ENCODE results near the gene ATF3. TPM values are rescaled to one million over a fixed set of nuclear protein-coding genes. Genes with fewer than 3 reads are reported as not detected.
A peak's percentile ranks its signal among the peaks of the same experiment; 100 is the strongest.

The ATF3 gene
- polyA plus RNA-seq, 6 donors from 2014 or later, result 0.35 to 1.0 (median 0.76) TPM; not detected in 1

GRCh38 chr1:212578041-212578440 lies 30.5 kb upstream of the ATF3 start:
- DNase-seq, result no peak
- peaks cover 0 to 4% (median 0%) of the 10 kb centered on the region in 3 donors for H3K4me1 Mint-ChIP-seq

DNA sequence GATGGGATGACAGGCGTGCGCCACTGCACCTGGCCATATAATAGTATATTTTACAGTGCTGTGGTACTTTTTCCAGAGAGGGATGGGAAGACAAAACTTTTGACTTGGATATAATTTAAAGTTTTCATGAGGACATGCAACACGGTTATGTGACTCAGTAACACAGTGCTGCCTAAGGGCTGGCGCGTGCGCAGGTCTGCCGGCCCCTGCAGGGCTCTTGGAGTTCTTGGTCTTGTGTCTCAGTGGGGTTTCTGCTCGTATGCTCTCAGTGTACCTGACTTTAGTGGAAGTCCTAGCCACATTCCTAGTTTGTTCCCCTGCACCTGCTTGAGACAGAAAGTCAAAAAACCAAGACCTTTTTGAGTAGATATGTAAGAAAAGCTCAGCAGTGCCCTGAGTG lies 27.5 kb upstream of the ATF3 start:
- Mint-ChIP-seq H3K27ac (peak overlapping the region in 1 of 6 donors; percentile 10), H3K4me1 (peaks cover 0 to 4% (median 0%) of the 10 kb centered on the region in 3 donors), H3K4me3 (no peak overlapping the region), H3K36me3 (no peaks in the 10 kb centered on the region), H3K9me3 (no peaks in the 10 kb centered on the region), H3K27me3 (peaks cover 3 to 39% (median 30%) of the 10 kb centered on the region in 3 donors)
- DNase-seq (no peak), ATAC-seq (ENCODE audit: low read depth in 2 of 2) (no peak)

More at GRCh38 chr1:212578041-212578440, 30.5 kb upstream of the ATF3 start:
- no peak overlapping the region for H3K4me3 Mint-ChIP-seq
- ATAC-seq (ENCODE audit: low read depth in 2 of 2), result no peak
- H3K27ac Mint-ChIP-seq, result peak overlapping the region in 1 of 6 donors; percentile 3
- H3K9me3 Mint-ChIP-seq, result no peaks in the 10 kb centered on the region
- H3K27me3 Mint-ChIP-seq, result peaks cover 7 to 20% (median 18%) of the 10 kb centered on the region in 3 donors
- H3K36me3 Mint-ChIP-seq, result no peaks in the 10 kb centered on the region

GRCh38 chr1:212582291-212582690 lies 26.3 kb upstream of the ATF3 start:
- H3K36me3 Mint-ChIP-seq, result peaks cover 0 to 4% of the 10 kb centered on the region in 2 donors
- H3K27me3 Mint-ChIP-seq, result peaks cover 9 to 50% (median 40%) of the 10 kb centered on the region in 3 donors
- H3K4me1 Mint-ChIP-seq, result peaks cover 0 to 4% (median 0%) of the 10 kb centered on the region in 3 donors
- no peak overlapping the region for H3K27ac Mint-ChIP-seq
- no peak for DNase-seq
- H3K9me3 Mint-ChIP-seq, result no peaks in the 10 kb centered on the region
- no peak overlapping the region for H3K4me3 Mint-ChIP-seq
- ATAC-seq (ENCODE audit: low read depth in 2 of 2), result no peak

GRCh38 chr1:212582808-212583615 lies 25.5 kb upstream of the ATF3 start:
- peaks cover 0 to 4% of the 10 kb centered on the region in 2 donors for H3K36me3 Mint-ChIP-seq
- no peak for ATAC-seq (ENCODE audit: low read depth in 2 of 2)
- no peak overlapping the region for H3K4me3 Mint-ChIP-seq
- no peak for DNase-seq
- H3K9me3 Mint-ChIP-seq, result no peaks in the 10 kb centered on the region
- H3K27ac Mint-ChIP-seq, result no peak overlapping the region
- peaks cover 0 to 4% (median 0%) of the 10 kb centered on the region in 3 donors for H3K4me1 Mint-ChIP-seq
- peaks cover 14 to 48% (median 40%) of the 10 kb centered on the region in 3 donors for H3K27me3 Mint-ChIP-seq

GRCh38 chr1:212583643-212584042 lies 24.9 kb upstream of the ATF3 start:
- Mint-ChIP-seq H3K9me3 (no peaks in the 10 kb centered on the region), H3K4me1 (peaks cover 0 to 4% (median 0%) of the 10 kb centered on the region in 3 donors), H3K27me3 (peaks cover 12 to 47% (median 39%) of the 10 kb centered on the region in 3 donors)

GRCh38 chr1:212584092-212584886 lies 24.3 kb upstream of the ATF3 start:
- ATAC-seq (ENCODE audit: low read depth in 2 of 2) (no peak), DNase-seq (no peak)
- Mint-ChIP-seq H3K4me1 (peaks cover 0 to 4% (median 0%) of the 10 kb centered on the region in 3 donors), H3K36me3 (peaks cover 0 to 4% of the 10 kb centered on the region in 2 donors), H3K27me3 (peaks cover 15 to 51% (median 44%) of the 10 kb centered on the region in 3 donors), H3K4me3 (no peak overlapping the region), H3K27ac (no peak overlapping the region), H3K9me3 (no peaks in the 10 kb centered on the region)

More at GRCh38 chr1:212583643-212584042, 24.9 kb upstream of the ATF3 start:
- no peak for ATAC-seq (ENCODE audit: low read depth in 2 of 2)
- Mint-ChIP-seq H3K36me3 (peaks cover 0 to 4% of the 10 kb centered on the region in 2 donors), H3K4me3 (no peak overlapping the region), H3K27ac (no peak overlapping the region)
- no peak for DNase-seq

DNA sequence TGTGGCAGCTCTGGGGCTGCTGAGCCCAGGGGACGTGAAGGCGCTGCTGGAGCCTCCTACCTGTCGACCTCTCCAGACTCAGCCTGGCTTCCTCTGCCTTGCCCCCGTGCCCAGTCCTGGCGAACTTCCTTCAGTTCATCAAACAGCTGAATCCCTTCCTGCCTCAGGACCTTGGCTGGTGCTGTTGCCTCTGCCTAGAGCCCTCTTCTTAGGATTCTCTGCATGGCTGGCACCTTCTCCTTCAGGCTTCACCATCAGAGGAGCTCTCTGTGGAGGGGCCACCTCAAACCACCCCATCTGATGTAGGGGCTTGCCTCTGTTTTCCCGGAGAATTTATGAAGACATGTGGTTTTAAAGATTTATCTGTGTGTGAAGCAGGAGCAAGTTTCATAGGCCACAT lies 23.4 kb upstream of the ATF3 start:
- H3K36me3 Mint-ChIP-seq, result peaks cover 0 to 4% of the 10 kb centered on the region in 2 donors
- DNase-seq (no peak), ATAC-seq (ENCODE audit: low read depth in 2 of 2) (no peak)
- H3K4me1 Mint-ChIP-seq, result peaks cover 0 to 2% (median 0%) of the 10 kb centered on the region in 3 donors
- H3K27ac Mint-ChIP-seq, result no peak overlapping the region
- peaks cover 15 to 55% (median 48%) of the 10 kb centered on the region in 3 donors for H3K27me3 Mint-ChIP-seq
- no peak overlapping the region for H3K4me3 Mint-ChIP-seq
- no peaks in the 10 kb centered on the region for H3K9me3 Mint-ChIP-seq

DNA sequence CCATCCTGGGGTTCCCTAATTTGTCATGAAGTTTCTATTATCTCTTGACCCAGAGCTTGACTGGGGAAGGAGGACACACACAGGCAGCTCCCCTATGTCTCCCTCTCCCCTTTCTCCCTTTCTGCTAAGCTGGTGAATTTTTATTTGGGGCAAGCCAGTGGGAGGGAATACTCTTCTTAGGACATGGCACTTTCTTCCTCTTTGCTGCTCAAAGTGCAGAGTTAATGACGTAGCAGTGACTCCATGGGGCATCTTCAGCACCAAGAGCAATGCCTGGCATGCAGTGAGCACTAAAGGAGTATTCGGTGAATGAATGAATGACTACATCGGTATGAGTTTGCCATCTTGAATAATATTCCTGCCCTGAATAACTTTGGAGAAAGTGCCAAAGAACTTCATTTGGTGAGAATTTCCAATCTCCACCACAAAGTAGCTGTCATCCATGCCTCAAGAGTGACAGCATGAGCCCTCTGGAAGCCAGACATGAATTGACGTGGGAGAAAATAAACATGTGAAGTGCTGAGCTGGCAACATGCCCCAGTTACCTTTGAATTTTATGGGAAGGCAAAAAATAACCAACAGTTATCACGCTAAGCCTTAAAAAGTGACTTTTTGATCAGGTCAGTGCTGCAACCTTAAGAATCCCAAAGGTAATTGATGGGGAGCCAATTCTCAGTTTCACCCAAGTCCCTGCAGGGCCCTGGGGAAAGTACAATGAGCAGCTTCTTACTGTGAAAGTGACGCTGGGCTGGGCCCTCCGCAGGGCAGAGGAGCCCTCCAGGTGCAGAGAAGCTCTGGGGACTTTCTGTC lies 22.1 kb upstream of the ATF3 start:
- no peak for DNase-seq
- ATAC-seq (ENCODE audit: low read depth in 2 of 2), result peak in 1 of 2 donors; percentile 58
- H3K27ac Mint-ChIP-seq, result no peak overlapping the region
- no peaks in the 10 kb centered on the region for H3K4me1 Mint-ChIP-seq
- H3K9me3 Mint-ChIP-seq, result no peaks in the 10 kb centered on the region
- H3K4me3 Mint-ChIP-seq, result no peak overlapping the region
- peaks cover 20 to 67% (median 60%) of the 10 kb centered on the region in 3 donors for H3K27me3 Mint-ChIP-seq
- peaks cover 0 to 4% of the 10 kb centered on the region in 2 donors for H3K36me3 Mint-ChIP-seq

DNA sequence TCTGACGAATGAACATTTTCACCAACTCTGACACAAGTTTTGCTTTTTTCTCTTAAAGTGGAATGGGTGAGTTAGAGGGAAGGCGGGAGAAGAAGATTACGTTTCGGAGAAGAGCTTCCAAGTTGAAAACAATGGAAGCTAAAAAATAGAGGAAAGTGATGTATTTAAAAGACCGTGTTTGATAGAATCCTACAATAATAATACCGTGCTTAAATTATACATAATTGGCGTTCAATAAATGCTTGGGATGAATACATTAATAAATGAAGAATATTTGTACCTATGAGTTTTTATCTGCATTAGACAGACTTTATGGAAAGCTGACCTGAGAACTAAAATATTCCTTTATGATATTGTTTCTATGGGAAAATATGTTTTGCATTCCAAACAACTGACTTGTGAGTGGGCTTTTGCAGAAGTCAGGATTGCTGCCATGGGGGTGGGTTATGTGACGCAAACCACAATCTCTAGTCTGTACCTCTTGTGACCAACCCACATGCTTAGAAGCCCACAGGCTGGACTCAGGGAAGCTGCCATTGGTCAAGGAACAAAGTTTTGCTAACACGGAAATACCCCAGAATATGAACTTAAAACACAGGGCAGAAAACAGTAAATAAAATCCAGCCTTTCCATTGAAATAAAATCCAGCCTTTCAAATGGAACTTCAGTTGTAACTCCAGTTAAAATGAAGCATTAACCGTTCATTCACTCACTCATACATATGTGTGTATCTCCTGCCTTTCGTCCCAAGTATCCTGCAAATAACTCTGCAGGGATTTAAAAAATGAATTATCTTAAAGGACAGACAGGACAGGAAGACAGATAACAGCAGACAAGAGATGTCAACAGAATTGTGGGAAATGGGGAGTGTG lies 21.3 kb upstream of the ATF3 start:
- Mint-ChIP-seq H3K27ac (no peak overlapping the region), H3K27me3 (peaks cover 20 to 67% (median 61%) of the 10 kb centered on the region in 3 donors), H3K9me3 (no peaks in the 10 kb centered on the region), H3K4me3 (no peak overlapping the region), H3K4me1 (no peaks in the 10 kb centered on the region), H3K36me3 (peaks cover 0 to 4% of the 10 kb centered on the region in 2 donors)
- DNase-seq (no peak), ATAC-seq (ENCODE audit: low read depth in 2 of 2) (no peak)

DNA sequence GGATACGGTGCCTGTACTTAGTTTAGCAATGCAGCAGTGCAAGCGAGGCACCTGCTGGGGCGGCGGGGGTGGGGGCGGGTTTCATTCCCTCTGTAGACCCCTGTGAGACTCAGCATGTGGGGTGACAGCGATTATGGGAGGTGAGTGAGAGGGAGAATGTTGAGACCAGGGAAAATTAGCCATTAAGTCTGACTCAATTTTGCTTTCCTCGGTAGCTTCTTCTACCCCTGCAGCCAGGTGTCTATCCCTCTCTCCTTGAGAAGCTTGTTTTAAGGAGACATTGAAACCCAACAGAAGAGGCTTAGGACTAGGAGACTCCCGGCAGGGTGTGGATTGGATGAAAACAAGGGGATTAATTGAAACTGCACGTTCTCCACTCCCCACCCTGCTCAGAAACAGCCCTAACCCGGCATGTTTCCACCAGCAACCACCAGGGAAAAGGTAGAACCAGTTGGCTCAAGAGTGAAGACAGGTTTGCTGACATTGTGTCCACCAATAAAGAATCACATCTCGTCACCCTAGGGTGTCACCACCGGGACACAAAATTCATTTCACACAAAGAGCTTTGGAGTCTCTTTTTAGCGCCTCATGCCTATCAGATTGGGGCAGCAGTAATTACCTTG lies 20.6 kb upstream of the ATF3 start:
- no peak overlapping the region for H3K4me3 Mint-ChIP-seq
- H3K27me3 Mint-ChIP-seq, result peaks cover 20 to 66% (median 61%) of the 10 kb centered on the region in 3 donors
- H3K9me3 Mint-ChIP-seq, result no peaks in the 10 kb centered on the region
- H3K4me1 Mint-ChIP-seq, result no peaks in the 10 kb centered on the region
- no peak overlapping the region for H3K27ac Mint-ChIP-seq
- no peak for DNase-seq
- ATAC-seq (ENCODE audit: low read depth in 2 of 2), result no peak
- peaks cover 0 to 4% of the 10 kb centered on the region in 2 donors for H3K36me3 Mint-ChIP-seq

DNA sequence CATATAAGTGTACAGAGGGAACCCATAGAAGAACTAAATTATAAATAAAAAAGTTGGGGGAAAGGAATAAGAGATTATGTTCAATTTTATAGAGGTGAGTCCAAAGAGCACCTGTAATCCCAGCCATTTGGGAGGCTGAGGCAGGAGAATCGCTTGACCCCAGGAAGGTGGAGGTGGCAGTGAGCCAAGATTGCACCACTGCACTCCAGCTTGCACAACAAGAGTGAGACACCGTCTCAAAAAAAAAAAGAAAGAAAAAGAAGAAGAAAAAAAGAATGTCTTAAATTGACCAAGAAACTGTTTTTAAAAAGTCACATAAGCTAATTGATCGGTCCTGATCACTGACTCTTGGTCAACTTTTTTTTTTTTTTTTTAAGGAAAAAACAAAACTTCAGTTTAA lies 19.1 kb upstream of the ATF3 start:
- H3K9me3 Mint-ChIP-seq, result no peaks in the 10 kb centered on the region
- H3K4me1 Mint-ChIP-seq, result no peaks in the 10 kb centered on the region
- ATAC-seq (ENCODE audit: low read depth in 2 of 2) (no peak), DNase-seq (no peak)
- peaks cover 0 to 4% of the 10 kb centered on the region in 2 donors for H3K36me3 Mint-ChIP-seq
- H3K4me3 Mint-ChIP-seq, result no peak overlapping the region
- H3K27me3 Mint-ChIP-seq, result peaks cover 20 to 61% (median 60%) of the 10 kb centered on the region in 3 donors
- H3K27ac Mint-ChIP-seq, result peak overlapping the region in 1 of 6 donors; percentile 39

DNA sequence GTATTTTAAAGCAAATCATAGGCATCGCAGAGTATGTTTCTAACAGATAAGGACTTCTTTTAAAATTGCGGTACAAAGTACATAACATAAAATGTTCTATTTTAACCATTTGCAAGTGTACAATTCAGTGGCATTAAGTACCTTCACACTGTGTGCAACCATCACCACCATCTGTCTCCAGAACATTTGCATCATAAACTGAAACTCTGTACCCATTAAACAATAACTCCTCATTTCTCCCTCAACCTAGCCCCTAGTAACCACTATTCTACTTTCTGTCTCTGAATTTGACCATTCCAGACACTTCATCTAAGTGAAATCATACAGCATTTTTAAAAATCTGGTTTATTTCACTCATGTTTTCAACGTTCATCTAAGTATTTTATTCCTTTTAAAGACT lies 16.6 kb upstream of the ATF3 start:
- DNase-seq (no peak), ATAC-seq (ENCODE audit: low read depth in 2 of 2) (no peak)
- H3K9me3 Mint-ChIP-seq, result no peaks in the 10 kb centered on the region
- H3K4me3 Mint-ChIP-seq, result no peak overlapping the region
- no peaks in the 10 kb centered on the region for H3K36me3 Mint-ChIP-seq
- no peak overlapping the region for H3K27ac Mint-ChIP-seq
- peaks cover 18 to 39% (median 37%) of the 10 kb centered on the region in 3 donors for H3K27me3 Mint-ChIP-seq
- H3K4me1 Mint-ChIP-seq, result peaks cover 10 to 15% (median 14%) of the 10 kb centered on the region in 3 donors
